GM10248 (cell line): ENCODE measurements around the gene PPP2R5E.

Experiments
- CTCF ChIA-PET: fragments of 300-600 bp; sonication (Branson Sonifier 250); formaldehyde crosslinking; extraction: SDS; loops from one replicate; lab custom pipeline; 2021; ENCODE audit warnings: antibody characterized with exemption; lab: Yijun Ruan, JAX
- POLR2A ChIA-PET: fragments of 350-650 bp; sonication (Branson Sonifier 250); formaldehyde crosslinking; extraction: SDS; loops from one replicate; lab custom pipeline; 2020; ENCODE audit warnings: antibody characterized with exemption; lab: Yijun Ruan, JAX
- DNase-seq: peaks from one replicate; pipeline ENCODE4 v3.0.0; 2012; ENCODE audit errors: extremely low spot score
- TF ChIP-seq, protein P1 (sequence below): IDR thresholded peaks from 2 replicates; pipeline ENCODE4 v1.5.1; 2012; ENCODE audit warnings: mild to moderate bottlenecking, low read depth; ENCODE audit errors: extremely low read depth, missing control alignments, control extremely low read depth

The PPP2R5E gene

DNA sequence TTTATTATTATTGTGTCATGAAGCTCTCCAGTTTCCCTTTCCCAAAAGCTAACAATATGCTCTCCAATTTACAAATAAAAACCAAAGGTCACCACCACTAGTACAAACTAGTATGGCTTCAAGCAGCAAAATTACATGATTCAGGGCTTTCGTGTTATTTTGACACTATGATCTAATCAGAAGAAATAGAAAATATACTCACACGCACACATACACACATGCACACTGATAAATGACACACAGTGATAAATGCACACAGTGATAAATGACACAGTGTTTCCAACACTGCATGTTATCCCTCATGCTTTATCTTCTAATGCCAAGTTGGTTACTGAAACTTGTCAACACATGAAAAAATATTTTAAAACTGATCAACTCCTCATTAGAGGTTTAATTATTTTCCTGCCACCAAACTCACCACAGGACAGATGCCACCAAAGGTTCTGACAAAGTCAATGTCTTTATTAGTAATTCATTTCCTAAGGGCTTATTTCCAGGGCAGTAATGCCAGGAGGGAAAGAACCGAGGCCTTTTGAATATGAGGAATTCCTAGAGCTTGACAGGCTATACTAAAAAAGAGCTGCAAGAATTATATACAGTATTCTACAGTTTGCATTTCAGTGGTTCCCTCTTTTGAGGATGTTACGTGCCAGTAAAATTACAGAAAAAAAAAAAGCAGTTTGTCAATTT, 82.4 kb downstream of the PPP2R5E start:
- ChIA-PET CTCF (interaction anchor here (0.9 to 1.7 kb wide), 3 partner anchors 11 to 24 kb away, joined by 3 to 5 read pairs (median 3); no protein-coding TSS in a partner anchor), POLR2A (no interaction called here)
- no peak for DNase-seq
- TF ChIP-seq, protein P1, sequence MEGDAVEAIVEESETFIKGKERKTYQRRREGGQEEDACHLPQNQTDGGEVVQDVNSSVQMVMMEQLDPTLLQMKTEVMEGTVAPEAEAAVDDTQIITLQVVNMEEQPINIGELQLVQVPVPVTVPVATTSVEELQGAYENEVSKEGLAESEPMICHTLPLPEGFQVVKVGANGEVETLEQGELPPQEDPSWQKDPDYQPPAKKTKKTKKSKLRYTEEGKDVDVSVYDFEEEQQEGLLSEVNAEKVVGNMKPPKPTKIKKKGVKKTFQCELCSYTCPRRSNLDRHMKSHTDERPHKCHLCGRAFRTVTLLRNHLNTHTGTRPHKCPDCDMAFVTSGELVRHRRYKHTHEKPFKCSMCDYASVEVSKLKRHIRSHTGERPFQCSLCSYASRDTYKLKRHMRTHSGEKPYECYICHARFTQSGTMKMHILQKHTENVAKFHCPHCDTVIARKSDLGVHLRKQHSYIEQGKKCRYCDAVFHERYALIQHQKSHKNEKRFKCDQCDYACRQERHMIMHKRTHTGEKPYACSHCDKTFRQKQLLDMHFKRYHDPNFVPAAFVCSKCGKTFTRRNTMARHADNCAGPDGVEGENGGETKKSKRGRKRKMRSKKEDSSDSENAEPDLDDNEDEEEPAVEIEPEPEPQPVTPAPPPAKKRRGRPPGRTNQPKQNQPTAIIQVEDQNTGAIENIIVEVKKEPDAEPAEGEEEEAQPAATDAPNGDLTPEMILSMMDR, result no peak

DNA sequence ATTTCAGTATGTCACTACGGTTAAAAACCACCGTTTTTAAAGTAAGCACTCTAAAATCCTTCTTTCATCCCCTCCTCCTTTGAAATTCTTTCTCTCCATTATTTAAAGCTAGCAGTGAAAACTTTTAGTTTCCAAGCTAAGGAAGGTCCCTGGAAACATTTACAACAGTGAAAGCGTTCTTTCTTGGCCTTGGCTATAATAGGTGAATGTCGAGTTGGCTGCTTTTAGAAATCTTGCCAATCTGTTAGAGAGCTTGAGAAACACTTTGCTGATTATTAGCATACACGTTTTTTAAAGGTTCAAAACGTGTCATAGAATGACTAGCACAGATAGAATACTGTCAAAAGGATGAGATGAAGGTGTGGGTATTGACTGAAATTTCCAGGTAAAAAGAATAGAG, 83.4 kb downstream of the PPP2R5E start:
- ChIA-PET POLR2A (no interaction called here), CTCF (interaction anchor here (0.8 to 2.1 kb wide), 5 partner anchors 8 to 34 kb away, joined by 3 to 5 read pairs (median 3); no protein-coding TSS in a partner anchor)
- DNase-seq, result no peak
- TF ChIP-seq, protein P1, result no peak

DNA sequence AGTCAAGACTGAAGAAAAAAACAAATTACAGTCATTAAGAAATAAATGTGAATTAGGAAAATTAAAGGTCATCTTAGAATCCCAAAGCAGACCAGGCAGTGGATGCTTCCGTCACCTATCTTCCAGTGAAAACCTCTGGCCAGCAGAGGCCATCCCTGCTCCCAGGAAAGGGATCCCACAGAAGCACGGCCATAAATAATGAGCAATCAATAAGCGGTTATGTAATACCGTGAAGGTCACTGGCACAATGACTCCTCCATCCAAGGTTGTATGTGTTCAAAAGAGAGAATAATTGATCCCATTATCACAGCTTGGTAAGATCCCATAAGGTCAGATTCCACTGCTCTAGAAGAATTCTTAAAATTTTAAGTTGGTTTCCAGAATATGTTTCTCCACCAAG, 85.7 kb downstream of the PPP2R5E start:
- TF ChIP-seq, protein P1, result no peak
- DNase-seq, result no peak
- ChIA-PET POLR2A (no interaction called here), CTCF (interaction anchor here (1.3 kb wide), 1 partner anchor 15 kb away, joined by 3 read pairs; no protein-coding TSS in a partner anchor)

DNA sequence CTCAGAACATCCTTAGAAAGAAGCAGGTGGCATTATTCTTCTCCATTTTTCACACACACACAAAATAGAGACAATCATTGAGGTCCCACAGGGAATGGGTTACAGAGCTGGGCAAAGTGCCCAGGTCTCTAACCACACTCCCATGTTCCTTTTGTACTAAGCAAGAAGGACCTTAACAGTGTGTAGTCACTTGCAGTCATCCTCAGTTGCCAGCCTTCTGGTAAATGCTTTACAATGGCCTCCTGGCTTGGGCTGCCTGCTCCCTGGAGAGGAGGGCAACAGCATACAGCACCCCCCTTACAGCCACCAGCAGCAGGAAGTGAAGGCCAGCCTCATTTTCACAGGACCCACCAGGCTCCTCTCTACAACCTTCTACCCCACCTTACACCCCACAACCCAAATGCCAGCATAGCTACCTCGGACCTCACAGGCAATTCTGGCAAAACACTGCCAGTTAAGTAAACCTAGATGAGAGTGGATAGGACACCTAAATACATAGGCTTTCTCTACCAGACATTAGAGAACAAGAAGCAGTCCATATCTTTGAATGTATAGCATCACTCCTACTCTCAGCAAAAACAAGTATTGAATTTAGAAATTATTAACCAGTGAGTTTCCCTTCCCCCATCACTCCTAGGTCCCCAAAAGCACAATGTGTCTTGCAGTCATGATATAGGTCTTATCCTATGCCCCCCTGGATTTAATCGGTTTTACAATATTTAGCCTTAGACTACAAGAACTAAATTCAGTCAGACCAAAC, 88.1 kb downstream of the PPP2R5E start:
- ChIA-PET POLR2A (no interaction called here), CTCF (interaction anchor here (0.8 to 2.6 kb wide), 3 partner anchors 8 to 23 kb away, joined by 3 to 10 read pairs (median 6); no protein-coding TSS in a partner anchor)
- TF ChIP-seq, protein P1, result no peak
- DNase-seq, result no peak

DNA sequence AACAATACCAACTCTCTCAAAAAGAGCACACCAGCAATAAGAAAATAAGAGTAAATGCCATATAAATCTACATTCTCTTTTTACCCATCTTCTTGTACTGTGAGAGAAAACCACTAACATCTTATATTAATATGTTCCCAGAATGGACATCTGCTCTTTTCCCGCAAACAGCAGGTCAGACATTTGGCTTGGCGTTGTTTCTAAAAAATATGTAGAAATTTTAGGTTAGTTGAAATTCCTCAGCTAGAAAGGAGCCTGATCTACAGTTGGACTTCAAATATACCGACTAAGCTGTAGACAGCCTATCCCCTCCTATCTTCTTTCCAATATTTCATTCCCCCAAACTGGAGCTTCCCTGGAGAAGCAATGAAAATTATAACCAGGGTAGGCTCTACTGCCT, 88.7 kb downstream of the PPP2R5E start:
- ChIA-PET POLR2A (no interaction called here), CTCF (interaction anchor here (2.1 to 2.6 kb wide), 2 partner anchors 16 to 23 kb away, joined by 6 to 10 read pairs; no protein-coding TSS in a partner anchor)
- no peak for DNase-seq
- TF ChIP-seq, protein P1, result no peak

DNA sequence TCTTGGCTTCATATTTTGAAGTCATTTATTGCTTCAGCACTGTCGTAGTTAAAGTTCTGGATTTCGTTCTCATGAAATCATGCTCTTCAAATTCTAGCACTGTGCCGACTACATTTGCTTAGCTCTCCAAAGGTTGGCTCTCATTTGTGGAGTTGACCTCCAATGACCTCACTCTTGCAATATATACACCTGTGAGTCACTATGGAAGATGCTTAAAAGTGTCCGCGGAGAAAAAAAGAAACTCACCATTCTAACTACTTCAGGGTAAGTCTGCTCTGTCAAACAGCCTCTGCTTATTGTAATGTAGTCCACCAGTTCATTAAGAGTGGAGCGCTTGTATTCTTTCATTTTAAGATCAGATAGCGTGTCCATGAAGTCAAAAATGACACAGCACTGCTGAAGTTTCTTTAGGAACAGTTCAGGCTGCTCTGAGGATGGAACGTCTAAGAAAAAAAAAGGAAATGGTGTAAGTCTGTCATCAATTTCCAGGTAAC, 89.7 kb downstream of the PPP2R5E start:
- CTCF ChIA-PET, result interaction anchor here (0.8 to 2.6 kb wide), 2 partner anchors 13 to 22 kb away, joined by 3 to 10 read pairs; no protein-coding TSS in a partner anchor
- TF ChIP-seq, protein P1, result no peak
- POLR2A ChIA-PET, result no interaction called here
- no peak for DNase-seq
